ENCODE results near the gene ACTR2.

The ACTR2 gene

GRCh38 chr2:65278531-65278981, 50.9 kb downstream of the ACTR2 start:
- ATAC-seq (ENCODE audit: low read depth) (peak; percentile 17), DNase-seq (ENCODE audit: low spot score in 2 of 2) (no peak)
- H3K9me3 Mint-ChIP-seq, result no peaks in the 10 kb centered on the region
- peaks cover 14% of the 10 kb centered on the region for H3K4me1 Mint-ChIP-seq
- H3K27me3 Mint-ChIP-seq, result peaks cover 3% of the 10 kb centered on the region
- no peak overlapping the region for H3K27ac Mint-ChIP-seq
- H3K4me3 Mint-ChIP-seq, result no peak overlapping the region
- no peaks in the 10 kb centered on the region for H3K36me3 Mint-ChIP-seq

- ATAC-seq (ENCODE audit: low read depth) (no peak), DNase-seq (ENCODE audit: low spot score in 2 of 2) (no peak)
- no peaks in the 10 kb centered on the region for H3K9me3 Mint-ChIP-seq
- H3K4me1 Mint-ChIP-seq, result peaks cover 14% of the 10 kb centered on the region
- H3K4me3 Mint-ChIP-seq, result no peak overlapping the region
- peaks cover 6% of the 10 kb centered on the region for H3K27me3 Mint-ChIP-seq
- H3K27ac Mint-ChIP-seq, result no peak overlapping the region
- no peaks in the 10 kb centered on the region for H3K36me3 Mint-ChIP-seq
Measured at GRCh38 chr2:65279756-65280155, 52.1 kb downstream of the ACTR2 start.

GRCh38 chr2:65281627-65282351, 54.2 kb downstream of the ACTR2 start:
- no peaks in the 10 kb centered on the region for H3K9me3 Mint-ChIP-seq
- no peak for DNase-seq (ENCODE audit: low spot score in 2 of 2)
- H3K4me3 Mint-ChIP-seq, result no peak overlapping the region
- no peak overlapping the region for H3K27ac Mint-ChIP-seq
- no peak for ATAC-seq (ENCODE audit: low read depth)
- H3K36me3 Mint-ChIP-seq, result no peaks in the 10 kb centered on the region
- H3K27me3 Mint-ChIP-seq, result peaks cover 6% of the 10 kb centered on the region
- peaks cover 14% of the 10 kb centered on the region for H3K4me1 Mint-ChIP-seq

- Mint-ChIP-seq H3K9me3 (no peaks in the 10 kb centered on the region), H3K27ac (no peak overlapping the region), H3K4me3 (no peak overlapping the region), H3K36me3 (no peaks in the 10 kb centered on the region), H3K27me3 (peaks cover 6% of the 10 kb centered on the region), H3K4me1 (peaks cover 14% of the 10 kb centered on the region)
- ATAC-seq (ENCODE audit: low read depth), result no peak
- DNase-seq (ENCODE audit: low spot score in 2 of 2), result no peak
Measured at GRCh38 chr2:65282477-65283053, 54.9 kb downstream of the ACTR2 start.

GRCh38 chr2:65287364-65287763, 59.7 kb downstream of the ACTR2 start:
- no peaks in the 10 kb centered on the region for H3K9me3 Mint-ChIP-seq
- no peaks in the 10 kb centered on the region for H3K36me3 Mint-ChIP-seq
- no peak overlapping the region for H3K4me3 Mint-ChIP-seq
- H3K27me3 Mint-ChIP-seq, result peaks cover 3% of the 10 kb centered on the region
- H3K4me1 Mint-ChIP-seq, result no peaks in the 10 kb centered on the region
- no peak for DNase-seq (ENCODE audit: low spot score in 2 of 2)
- ATAC-seq (ENCODE audit: low read depth), result no peak
- H3K27ac Mint-ChIP-seq, result no peak overlapping the region

GRCh38 chr2:65291216-65292105, 63.8 kb downstream of the ACTR2 start:
- Mint-ChIP-seq H3K36me3 (no peaks in the 10 kb centered on the region), H3K9me3 (no peaks in the 10 kb centered on the region), H3K4me3 (no peak overlapping the region), H3K27ac (no peak overlapping the region), H3K27me3 (peaks cover 9% of the 10 kb centered on the region), H3K4me1 (no peaks in the 10 kb centered on the region)
- no peak for DNase-seq (ENCODE audit: low spot score in 2 of 2)
- ATAC-seq (ENCODE audit: low read depth), result no peak

- DNase-seq (ENCODE audit: low spot score in 2 of 2) (no peak), ATAC-seq (ENCODE audit: low read depth) (no peak)
- Mint-ChIP-seq H3K27me3 (peaks cover 12% of the 10 kb centered on the region), H3K27ac (no peak overlapping the region), H3K9me3 (no peaks in the 10 kb centered on the region), H3K36me3 (no peaks in the 10 kb centered on the region), H3K4me3 (no peak overlapping the region), H3K4me1 (peaks cover 3% of the 10 kb centered on the region)
Measured at GRCh38 chr2:65292106-65292400, 64.4 kb downstream of the ACTR2 start.

- Mint-ChIP-seq H3K27me3 (peaks cover 13% of the 10 kb centered on the region), H3K4me1 (peaks cover 4% of the 10 kb centered on the region), H3K9me3 (no peaks in the 10 kb centered on the region), H3K27ac (no peak overlapping the region), H3K36me3 (no peaks in the 10 kb centered on the region), H3K4me3 (no peak overlapping the region)
- no peak for ATAC-seq (ENCODE audit: low read depth)
- no peak for DNase-seq (ENCODE audit: low spot score in 2 of 2)
Measured at GRCh38 chr2:65292461-65293011, 64.9 kb downstream of the ACTR2 start.

- DNase-seq (ENCODE audit: low spot score in 2 of 2), result no peak
- peaks cover 4% of the 10 kb centered on the region for H3K4me1 Mint-ChIP-seq
- no peaks in the 10 kb centered on the region for H3K9me3 Mint-ChIP-seq
- H3K27ac Mint-ChIP-seq, result no peak overlapping the region
- no peaks in the 10 kb centered on the region for H3K36me3 Mint-ChIP-seq
- H3K4me3 Mint-ChIP-seq, result no peak overlapping the region
- no peak for ATAC-seq (ENCODE audit: low read depth)
- H3K27me3 Mint-ChIP-seq, result peaks cover 14% of the 10 kb centered on the region
Measured at GRCh38 chr2:65293376-65293775, 65.7 kb downstream of the ACTR2 start.

GRCh38 chr2:65294136-65294535, 66.5 kb downstream of the ACTR2 start:
- ATAC-seq (ENCODE audit: low read depth) (no peak), DNase-seq (ENCODE audit: low spot score in 2 of 2) (no peak)
- H3K4me1 Mint-ChIP-seq, result peaks cover 4% of the 10 kb centered on the region
- H3K27ac Mint-ChIP-seq, result no peak overlapping the region
- H3K27me3 Mint-ChIP-seq, result peaks cover 14% of the 10 kb centered on the region
- H3K4me3 Mint-ChIP-seq, result no peak overlapping the region
- no peaks in the 10 kb centered on the region for H3K36me3 Mint-ChIP-seq
- H3K9me3 Mint-ChIP-seq, result no peaks in the 10 kb centered on the region

- no peak for DNase-seq (ENCODE audit: low spot score in 2 of 2)
- Mint-ChIP-seq H3K4me1 (peaks cover 4% of the 10 kb centered on the region), H3K27ac (no peak overlapping the region), H3K4me3 (no peak overlapping the region), H3K9me3 (no peaks in the 10 kb centered on the region), H3K36me3 (no peaks in the 10 kb centered on the region), H3K27me3 (peaks cover 14% of the 10 kb centered on the region)
- no peak for ATAC-seq (ENCODE audit: low read depth)
Measured at GRCh38 chr2:65294701-65295100, 67.1 kb downstream of the ACTR2 start.

- Mint-ChIP-seq H3K27me3 (peaks cover 16% of the 10 kb centered on the region), H3K9me3 (no peaks in the 10 kb centered on the region), H3K36me3 (no peaks in the 10 kb centered on the region), H3K4me3 (no peak overlapping the region), H3K4me1 (peaks cover 18% of the 10 kb centered on the region), H3K27ac (no peak overlapping the region)
- no peak for DNase-seq (ENCODE audit: low spot score in 2 of 2)
- no peak for ATAC-seq (ENCODE audit: low read depth)
Measured at GRCh38 chr2:65296971-65297370, 69.3 kb downstream of the ACTR2 start.

GRCh38 chr2:65297544-65297943, 69.9 kb downstream of the ACTR2 start:
- Mint-ChIP-seq H3K27me3 (peaks cover 18% of the 10 kb centered on the region), H3K27ac (no peak overlapping the region)

GRCh38 chr2:65298089-65298488, 70.5 kb downstream of the ACTR2 start:
- peaks cover 21% of the 10 kb centered on the region for H3K27me3 Mint-ChIP-seq
- no peak overlapping the region for H3K4me3 Mint-ChIP-seq
- no peak for DNase-seq (ENCODE audit: low spot score in 2 of 2)
- no peaks in the 10 kb centered on the region for H3K9me3 Mint-ChIP-seq
- no peak overlapping the region for H3K27ac Mint-ChIP-seq
- H3K36me3 Mint-ChIP-seq, result no peaks in the 10 kb centered on the region
- no peak for ATAC-seq (ENCODE audit: low read depth)
- peaks cover 22% of the 10 kb centered on the region for H3K4me1 Mint-ChIP-seq

More at GRCh38 chr2:65297544-65297943, 69.9 kb downstream of the ACTR2 start:
- Mint-ChIP-seq H3K9me3 (no peaks in the 10 kb centered on the region), H3K36me3 (no peaks in the 10 kb centered on the region), H3K4me1 (peaks cover 22% of the 10 kb centered on the region), H3K4me3 (no peak overlapping the region)
- no peak for ATAC-seq (ENCODE audit: low read depth)
- DNase-seq (ENCODE audit: low spot score in 2 of 2), result no peak
